ENCODE measurements around the gene TTC7B.

DNA sequence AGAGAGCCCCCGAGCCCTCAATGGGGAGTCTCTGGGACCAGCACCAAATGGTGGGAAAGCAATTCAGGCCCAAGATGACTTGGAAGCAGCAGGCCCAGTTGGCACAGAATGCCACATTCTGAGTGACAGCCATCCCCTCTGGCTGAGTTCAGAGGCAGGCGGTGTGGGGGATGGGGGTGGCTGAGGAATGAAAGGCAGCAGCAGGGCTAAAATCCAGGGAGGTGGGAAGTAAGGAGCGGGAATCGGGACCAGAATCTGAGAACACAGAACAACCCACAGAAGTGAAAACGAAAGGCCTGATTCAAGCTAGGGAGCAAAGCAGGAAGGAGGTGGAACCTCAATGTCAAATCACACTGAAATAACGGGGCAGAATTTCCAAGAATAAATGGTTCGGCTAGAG, 248.2 kb downstream of the TTC7B start:
- TF ChIP-seq, protein P1, sequence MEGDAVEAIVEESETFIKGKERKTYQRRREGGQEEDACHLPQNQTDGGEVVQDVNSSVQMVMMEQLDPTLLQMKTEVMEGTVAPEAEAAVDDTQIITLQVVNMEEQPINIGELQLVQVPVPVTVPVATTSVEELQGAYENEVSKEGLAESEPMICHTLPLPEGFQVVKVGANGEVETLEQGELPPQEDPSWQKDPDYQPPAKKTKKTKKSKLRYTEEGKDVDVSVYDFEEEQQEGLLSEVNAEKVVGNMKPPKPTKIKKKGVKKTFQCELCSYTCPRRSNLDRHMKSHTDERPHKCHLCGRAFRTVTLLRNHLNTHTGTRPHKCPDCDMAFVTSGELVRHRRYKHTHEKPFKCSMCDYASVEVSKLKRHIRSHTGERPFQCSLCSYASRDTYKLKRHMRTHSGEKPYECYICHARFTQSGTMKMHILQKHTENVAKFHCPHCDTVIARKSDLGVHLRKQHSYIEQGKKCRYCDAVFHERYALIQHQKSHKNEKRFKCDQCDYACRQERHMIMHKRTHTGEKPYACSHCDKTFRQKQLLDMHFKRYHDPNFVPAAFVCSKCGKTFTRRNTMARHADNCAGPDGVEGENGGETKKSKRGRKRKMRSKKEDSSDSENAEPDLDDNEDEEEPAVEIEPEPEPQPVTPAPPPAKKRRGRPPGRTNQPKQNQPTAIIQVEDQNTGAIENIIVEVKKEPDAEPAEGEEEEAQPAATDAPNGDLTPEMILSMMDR (conservative IDR thresholded peaks at IDR 0.05), result no peak
- TF ChIP-seq ZFX (IDR thresholded peaks at IDR 0.05), result no peak

Measured in C4-2B (cell line).